ENCODE data around the gene UBE2QL1.

GRCh38 chr5:6482735-6483134 is 34.1 kb downstream of the UBE2QL1 start:
- TF ChIP-seq POLR2A (IDR thresholded peaks at IDR 0.05; ENCODE audit: low read length): no peak
- TF ChIP-seq GATA1 (IDR thresholded peaks at IDR 0.05; ENCODE audit: low read depth, low read length): no peak
